Measurements from ENCODE around the gene NDUFB6.

DNA sequence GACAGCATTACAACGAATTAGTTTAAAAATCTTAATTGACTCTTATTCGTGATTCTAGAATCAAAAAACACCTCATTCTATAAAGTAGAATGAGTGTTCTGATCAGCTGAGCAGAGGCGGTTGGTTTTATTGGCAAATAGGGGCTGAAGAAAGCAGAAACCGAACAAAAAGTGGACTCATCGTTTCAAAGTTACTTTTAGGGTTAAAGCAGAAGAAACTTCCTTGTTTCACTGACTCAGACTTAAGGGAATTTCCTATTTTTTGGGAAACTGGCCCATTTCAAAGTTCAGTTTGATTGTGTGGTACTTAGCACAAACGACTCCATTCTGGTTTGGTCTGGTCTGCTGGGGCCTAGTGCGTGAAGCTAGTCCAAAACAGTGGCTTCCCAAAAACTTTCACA is 862 bp upstream of the NDUFB6 start:
- TF ChIP-seq CTCF (IDR thresholded peaks at IDR 0.05) (no peak), POLR2A (IDR thresholded peaks at IDR 0.05) (no peak)
